ENCODE results near the gene NPY. TPM values are rescaled to one million over a fixed set of nuclear protein-coding genes. Genes with fewer than 3 reads are reported as not detected.

NPY gene
- total RNA-seq: not detected in 2 replicates

GRCh38 chr7:24283897-24284698, at the start of gene NPY:
Gene NPY, plus strand, starts transcription at chr7:24284190. Its CDS starts 1,051 bp downstream, at chr7:24285241.

Data from vein endothelial cell (primary cell).